Peyer's patch (tissue), 4 donors: ENCODE data around the gene KRTAP5-7. TPM values are rescaled to one million over a fixed set of nuclear protein-coding genes. Genes with fewer than 3 reads are reported as not detected.
"Not testable (repeated sequence)": the region's sequence is repeated elsewhere in the genome, so short reads cannot be mapped to it uniquely, and the experiment has no call there.

Experiments
- DNase-seq, 3 donors: peaks; one replicate each; pipeline ENCODE4 v3.0.0-alpha.2; 2017 to 2019
- H3K27ac ChIP-seq, 4 donors: fragments of 200-600 bp; sonication (generic); one replicate each; pipeline ENCODE4 v1.5.1; 2016 to 2019
- H3K27me3 ChIP-seq, 2 donors: fragments of 200-600 bp; sonication (generic); one replicate each; pipeline ENCODE4 v1.5.1; 2019
- H3K36me3 ChIP-seq, 3 donors: fragments of 200-600 bp; sonication (generic); one replicate each; pipeline ENCODE4 v1.5.1; 2016 to 2019
- H3K4me1 ChIP-seq, 4 donors: fragments of 200-600 bp; sonication (generic); one replicate each; pipeline ENCODE4 v1.5.1; 2016 to 2019
- H3K4me3 ChIP-seq, 4 donors: fragments of 200-600 bp; sonication (generic); 1 replicate in 3 of 4; 2 replicates in 1 of 4; pipeline ENCODE4 v1.5.1; 2016 to 2019; ENCODE audit warnings: mild to moderate bottlenecking in 1 of 4
- H3K9me3 ChIP-seq, 4 donors: fragments of 200-600 bp; sonication (generic); one replicate each; pipeline ENCODE4 v1.5.1; 2016 to 2019; ENCODE audit warnings: mild to moderate bottlenecking in 1 of 4
- CTCF ChIP-seq, 6 experiments: fragments of 450-650 bp in 4 of 6; fragments of 200-600 bp in 2 of 6; sonication (generic) in 1 of 6; IDR thresholded peaks; one replicate each; pipeline ENCODE4 v1.5.1; 2017 to 2019; ENCODE audit warnings: antibody characterized with exemption in 6 of 6, mild to moderate bottlenecking in 3 of 6, moderate library complexity in 1 of 6
- POLR2A ChIP-seq, 2 donors: fragments of 450-650 bp; IDR thresholded peaks; one replicate each; pipeline ENCODE4 v1.5.1; 2017; ENCODE audit warnings: antibody characterized with exemption in 2 of 2, mild to moderate bottlenecking in 2 of 2, moderate library complexity in 2 of 2
- total RNA-seq, 4 donors: library from RNA; depleted of rRNA; stranded (reverse); fragments of >200 nt; gene quantifications; one replicate each; pipeline ENCODE4 v1.1.0, GENCODE V29; 2016

Gene KRTAP5-7
- total RNA-seq, 4 donors from 2014 or later, result 2.7 TPM; not detected in 3

GRCh38 chr11:71568704-71569349 is 41.8 kb downstream of the KRTAP5-7 start:
- TF ChIP-seq CTCF (IDR thresholded peaks at IDR 0.05), result no peak
- no peak for TF ChIP-seq POLR2A (IDR thresholded peaks at IDR 0.05)
- DNase-seq, result no peak

GRCh38 chr11:71571101-71571850 is 44.2 kb downstream of the KRTAP5-7 start:
- not testable (repeated sequence) for H3K36me3 ChIP-seq, H3K4me1 ChIP-seq, DNase-seq, H3K27me3 ChIP-seq, H3K27ac ChIP-seq, H3K4me3 ChIP-seq, H3K9me3 ChIP-seq

More at GRCh38 chr11:71568704-71569349, 41.8 kb downstream of the KRTAP5-7 start:
- no peaks in the 10 kb centered on the region for H3K36me3 ChIP-seq
- H3K4me1 ChIP-seq, result no peaks in the 10 kb centered on the region
- no peaks in the 10 kb centered on the region for H3K9me3 ChIP-seq
- H3K27ac ChIP-seq, result no peak overlapping the region
- no peak overlapping the region for H3K4me3 ChIP-seq
- no peaks in the 10 kb centered on the region for H3K27me3 ChIP-seq

- no peaks in the 10 kb centered on the region for H3K36me3 ChIP-seq
- no peak overlapping the region for H3K4me3 ChIP-seq
- TF ChIP-seq POLR2A (IDR thresholded peaks at IDR 0.05) (no peak), CTCF (IDR thresholded peaks at IDR 0.05) (no peak)
- H3K27ac ChIP-seq, result no peak overlapping the region
- no peaks in the 10 kb centered on the region for H3K4me1 ChIP-seq
- H3K27me3 ChIP-seq, result no peaks in the 10 kb centered on the region
- no peaks in the 10 kb centered on the region for H3K9me3 ChIP-seq
- no peak for DNase-seq
Measured at GRCh38 chr11:71572811-71573210, 45.7 kb downstream of the KRTAP5-7 start.

- H3K27me3 ChIP-seq, result no peaks in the 10 kb centered on the region
- no peaks in the 10 kb centered on the region for H3K36me3 ChIP-seq
- no peak overlapping the region for H3K4me3 ChIP-seq
- no peak for TF ChIP-seq CTCF (IDR thresholded peaks at IDR 0.05)
- no peak for TF ChIP-seq POLR2A (IDR thresholded peaks at IDR 0.05)
- no peaks in the 10 kb centered on the region for H3K9me3 ChIP-seq
- H3K4me1 ChIP-seq, result no peaks in the 10 kb centered on the region
- H3K27ac ChIP-seq, result no peak overlapping the region
- DNase-seq, result no peak
Measured at GRCh38 chr11:71574418-71574817, 47.4 kb downstream of the KRTAP5-7 start.

- Histone ChIP-seq H3K4me3 (no peak overlapping the region), H3K36me3 (no peaks in the 10 kb centered on the region), H3K27me3 (no peaks in the 10 kb centered on the region), H3K4me1 (no peaks in the 10 kb centered on the region), H3K27ac (no peak overlapping the region), H3K9me3 (no peaks in the 10 kb centered on the region)
- DNase-seq, result no peak
- TF ChIP-seq CTCF (IDR thresholded peaks at IDR 0.05) (no peak), POLR2A (IDR thresholded peaks at IDR 0.05) (no peak)
Measured at GRCh38 chr11:71575723-71576424, 48.8 kb downstream of the KRTAP5-7 start.

- H3K27me3 ChIP-seq, H3K4me3 ChIP-seq, H3K36me3 ChIP-seq, H3K4me1 ChIP-seq, H3K9me3 ChIP-seq, DNase-seq, H3K27ac ChIP-seq: not testable (repeated sequence)
Measured at GRCh38 chr11:71576688-71577465, 49.8 kb downstream of the KRTAP5-7 start.
